ENCODE data around the gene LEP. TPM values are rescaled to one million over a fixed set of nuclear protein-coding genes. Genes with fewer than 3 reads are reported as not detected.
A peak's percentile ranks its signal among the peaks of the same experiment; 100 is the strongest.
"Not testable (repeated sequence)": the region's sequence is repeated elsewhere in the genome, so short reads cannot be mapped to it uniquely, and the experiment has no call there.

The LEP gene
- total RNA-seq, 1 donor from 2014 or later: not detected

GRCh38 chr7:128210590-128211570 is 30.2 kb upstream of the LEP start:
- DNase-seq (ENCODE audit: low read depth): no peak

GRCh38 chr7:128211626-128212025 is 29.5 kb upstream of the LEP start:
- DNase-seq (ENCODE audit: low read depth): no peak

- DNase-seq (ENCODE audit: low read depth): no peak
Measured at GRCh38 chr7:128214463-128214862, 26.6 kb upstream of the LEP start.

- peak; percentile 18 for DNase-seq (ENCODE audit: low read depth)
Measured at GRCh38 chr7:128215281-128215680, 25.8 kb upstream of the LEP start.

GRCh38 chr7:128215739-128216138 is 25.3 kb upstream of the LEP start:
- DNase-seq (ENCODE audit: low read depth): no peak

GRCh38 chr7:128217030-128217805 is 23.9 kb upstream of the LEP start:
- peak; percentile 24 for DNase-seq (ENCODE audit: low read depth)

- DNase-seq (ENCODE audit: low read depth): no peak
Measured at GRCh38 chr7:128217967-128218652, 23.0 kb upstream of the LEP start.

GRCh38 chr7:128219636-128220035 is 21.4 kb upstream of the LEP start:
- DNase-seq (ENCODE audit: low read depth): no peak

GRCh38 chr7:128221929-128222403 is 19.1 kb upstream of the LEP start:
- DNase-seq (ENCODE audit: low read depth): peak; percentile 76

GRCh38 chr7:128226132-128226980 is 14.7 kb upstream of the LEP start:
- DNase-seq (ENCODE audit: low read depth): no peak

- DNase-seq (ENCODE audit: low read depth): no peak
Measured at GRCh38 chr7:128227271-128227670, 13.8 kb upstream of the LEP start.

GRCh38 chr7:128231021-128231420 is 10.1 kb upstream of the LEP start:
- peak; percentile 25 for DNase-seq (ENCODE audit: low read depth)

GRCh38 chr7:128231677-128232076 is 9.4 kb upstream of the LEP start:
- DNase-seq (ENCODE audit: low read depth): no peak

GRCh38 chr7:128233471-128233870 is 7.6 kb upstream of the LEP start:
- DNase-seq (ENCODE audit: low read depth): no peak

- no peak for DNase-seq (ENCODE audit: low read depth)
Measured at GRCh38 chr7:128234476-128235026, 6.5 kb upstream of the LEP start.

GRCh38 chr7:128235471-128235870 is 5.6 kb upstream of the LEP start:
- DNase-seq (ENCODE audit: low read depth): no peak

- peak; percentile 42 for DNase-seq (ENCODE audit: low read depth)
Measured at GRCh38 chr7:128236924-128237586, 4.0 kb upstream of the LEP start.

- not testable (repeated sequence) for DNase-seq (ENCODE audit: low read depth)
Measured at GRCh38 chr7:128239146-128239545, 1.9 kb upstream of the LEP start.

- no peak for DNase-seq (ENCODE audit: low read depth)
Measured at GRCh38 chr7:128242661-128243060, 1.6 kb downstream of the LEP start.

GRCh38 chr7:128243273-128243672 is 2.2 kb downstream of the LEP start:
- DNase-seq (ENCODE audit: low read depth): no peak
